Activated CD4-positive, CD25-positive, alpha-beta regulatory T cell treated with anti-CD3 and anti-CD28 coated beads, Interleukin-2, amount 50 U/mL, for 72 hours (primary cell): Measurements from ENCODE around the gene SNAI3.

Experiments
- DNase-seq: peaks from one replicate; pipeline ENCODE4 v3.0.0; 2021

The SNAI3 gene

GRCh38 chr16:88721236-88721635 is 34.9 kb upstream of the SNAI3 start:
- no peak for DNase-seq

- DNase-seq = no peak
Measured at GRCh38 chr16:88720396-88720970, 34.2 kb upstream of the SNAI3 start.

- DNase-seq = no peak
Measured at GRCh38 chr16:88719933-88720296, 33.6 kb upstream of the SNAI3 start.

- no peak for DNase-seq
Measured at GRCh38 chr16:88719267-88719932, 33.1 kb upstream of the SNAI3 start.

GRCh38 chr16:88718178-88718577 is 31.9 kb upstream of the SNAI3 start:
- DNase-seq = no peak

- no peak for DNase-seq
Measured at GRCh38 chr16:88716601-88717001, 30.3 kb upstream of the SNAI3 start.

GRCh38 chr16:88716201-88716600 is 29.9 kb upstream of the SNAI3 start:
- DNase-seq = no peak

- no peak for DNase-seq
Measured at GRCh38 chr16:88715312-88716190, 29.2 kb upstream of the SNAI3 start.

GRCh38 chr16:88714420-88715302 is 28.4 kb upstream of the SNAI3 start:
- DNase-seq = no peak

- no peak for DNase-seq
Measured at GRCh38 chr16:88713568-88714419, 27.5 kb upstream of the SNAI3 start.

GRCh38 chr16:88713054-88713453 is 26.7 kb upstream of the SNAI3 start:
- DNase-seq = no peak

GRCh38 chr16:88712362-88712979 is 26.2 kb upstream of the SNAI3 start:
- DNase-seq = no peak

GRCh38 chr16:88711750-88712340 is 25.5 kb upstream of the SNAI3 start:
- DNase-seq = no peak

GRCh38 chr16:88710556-88710955 is 24.2 kb upstream of the SNAI3 start:
- DNase-seq = no peak

- no peak for DNase-seq
Measured at GRCh38 chr16:88706965-88707826, 20.9 kb upstream of the SNAI3 start.

GRCh38 chr16:88706229-88706964 is 20.1 kb upstream of the SNAI3 start, which contains the start of the genes CTU2 and RNF166:
CTU2 (plus strand) TSS chr16:88706503; CDS start chr16:88706531, 28 bp downstream.
RNF166 (minus strand) TSS chr16:88706408; CDS start chr16:88706325, 83 bp downstream.
- peak; percentile 96 for DNase-seq

- DNase-seq = no peak
Measured at GRCh38 chr16:88705801-88706228, 19.5 kb upstream of the SNAI3 start.

- DNase-seq = no peak
Measured at GRCh38 chr16:88705076-88705684, 18.9 kb upstream of the SNAI3 start.
